GM06990 (cell line): ENCODE measurements around the gene ERC2.

ENCODE experiments used
- DNase-seq: peaks from one replicate; pipeline ENCODE4 v3.0.0-alpha.2; 2011; ENCODE audit not compliant: insufficient read length; ENCODE audit errors: extremely low read depth
- H3K27me3 ChIP-seq: replicated peaks from 2 replicates; pipeline ENCODE4 v1.6.0; 2011; ENCODE audit warnings: low read length; ENCODE audit not compliant: control insufficient read depth, insufficient read depth
- H3K36me3 ChIP-seq: 2 replicates; pipeline ENCODE4 v1.5.1; 2011; ENCODE audit warnings: low read length; ENCODE audit not compliant: control insufficient read depth, insufficient read depth
- H3K4me3 ChIP-seq: replicated peaks from 2 replicates; pipeline ENCODE4 v1.5.1; 2011; ENCODE audit warnings: low read depth, mild to moderate bottlenecking, control low read depth, low read length
- CTCF ChIP-seq: IDR thresholded peaks from 2 replicates; pipeline ENCODE4 v1.5.1; 2011; ENCODE audit warnings: low read length, control low read depth, mild to moderate bottlenecking, inconsistent platforms; ENCODE audit not compliant: insufficient read depth, poor library complexity, severe bottlenecking

Gene ERC2

GRCh38 chr3:55484801-55485791 is 983.2 kb downstream of the ERC2 start:
- peak overlapping the region; percentile 74 for H3K4me3 ChIP-seq
- peak; percentile 89 for TF ChIP-seq CTCF
- no peaks in the 10 kb centered on the region for H3K36me3 ChIP-seq
- peaks cover 4% of the 10 kb centered on the region for H3K27me3 ChIP-seq
- peak; percentile 79 for DNase-seq

- Histone ChIP-seq H3K27me3 (peaks cover 4% of the 10 kb centered on the region), H3K4me3 (no peak overlapping the region), H3K36me3 (no peaks in the 10 kb centered on the region)
- DNase-seq, result peak; percentile 11
- TF ChIP-seq CTCF, result no peak
Observed at GRCh38 chr3:55484191-55484689, 984.0 kb downstream of the ERC2 start.

- DNase-seq, result peak; percentile 12
- H3K4me3 ChIP-seq, result no peak overlapping the region
- peaks cover 4% of the 10 kb centered on the region for H3K27me3 ChIP-seq
- TF ChIP-seq CTCF, result no peak
- H3K36me3 ChIP-seq, result no peaks in the 10 kb centered on the region
Observed at GRCh38 chr3:55483196-55484095, 984.8 kb downstream of the ERC2 start.

- Histone ChIP-seq H3K27me3 (peaks cover 4% of the 10 kb centered on the region), H3K4me3 (peak overlapping the region; percentile 15; the same call in 1 of the 2 replicates), H3K36me3 (no peaks in the 10 kb centered on the region)
- no peak for TF ChIP-seq CTCF
- DNase-seq, result peak; percentile 31
Observed at GRCh38 chr3:55482496-55483195, 985.6 kb downstream of the ERC2 start.
